GM12892 (cell line): ENCODE measurements around the gene LGALS12.

Experiments used
- POLR2A ChIP-seq: IDR thresholded peaks from 2 replicates; pipeline ENCODE4 v1.6.1; 2011; ENCODE audit warnings: low read depth, low read length, control low read depth
- POLR2AphosphoS5 ChIP-seq: IDR thresholded peaks from 2 replicates; pipeline ENCODE4 v1.6.1; 2011; ENCODE audit warnings: low read depth, low read length, control low read depth

DNA sequence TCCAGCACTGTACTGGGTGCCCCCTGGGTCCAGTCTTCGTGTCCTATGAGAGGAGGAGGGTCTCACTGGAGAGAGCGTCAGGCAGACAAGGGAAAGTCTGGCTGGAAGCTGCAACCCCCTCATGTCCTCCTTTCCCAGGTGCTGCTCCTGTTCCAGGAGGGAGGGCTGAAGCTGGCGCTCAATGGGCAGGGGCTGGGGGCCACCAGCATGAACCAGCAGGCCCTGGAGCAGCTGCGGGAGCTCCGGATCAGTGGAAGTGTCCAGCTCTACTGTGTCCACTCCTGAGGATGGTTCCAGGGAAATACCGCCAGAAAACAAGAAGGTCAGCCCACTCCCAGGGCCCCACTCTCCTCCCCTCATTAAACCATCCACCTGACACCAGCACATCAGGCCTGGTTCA lies 10.2 kb downstream of the LGALS12 start:
- TF ChIP-seq POLR2A (no peak), POLR2AphosphoS5 (no peak)
